ENCODE data around the gene MEPCE.

MEPCE gene

DNA sequence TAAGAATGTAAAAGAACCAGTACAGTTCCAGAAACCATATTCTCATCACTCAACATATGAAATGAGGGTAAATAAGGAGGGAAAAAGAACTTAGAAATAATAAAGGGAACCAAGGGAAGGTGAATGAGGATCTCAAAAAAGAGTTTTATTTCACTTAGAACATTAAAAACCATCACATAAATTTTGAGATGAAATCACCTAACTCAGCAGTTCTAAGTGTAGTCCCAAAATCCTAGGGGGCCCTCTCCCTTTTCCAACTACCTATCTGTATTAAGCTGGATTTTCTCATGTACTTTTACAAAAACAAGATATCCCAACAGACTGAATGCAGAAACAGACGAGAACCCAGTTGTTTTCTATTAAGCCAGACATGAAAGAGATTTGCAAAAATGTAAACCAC is 4.3 kb upstream of the MEPCE start:
- ATAC-seq = no peak
- peaks cover 22% of the 10 kb centered on the region for H3K4me1 Mint-ChIP-seq
- no peak for DNase-seq (ENCODE audit: low spot score in 2 of 2)
- H3K4me3 Mint-ChIP-seq = no peak overlapping the region
- no peak overlapping the region for H3K27ac Mint-ChIP-seq
- no peaks in the 10 kb centered on the region for H3K9me3 Mint-ChIP-seq
- peaks cover 26% of the 10 kb centered on the region for H3K36me3 Mint-ChIP-seq

DNA sequence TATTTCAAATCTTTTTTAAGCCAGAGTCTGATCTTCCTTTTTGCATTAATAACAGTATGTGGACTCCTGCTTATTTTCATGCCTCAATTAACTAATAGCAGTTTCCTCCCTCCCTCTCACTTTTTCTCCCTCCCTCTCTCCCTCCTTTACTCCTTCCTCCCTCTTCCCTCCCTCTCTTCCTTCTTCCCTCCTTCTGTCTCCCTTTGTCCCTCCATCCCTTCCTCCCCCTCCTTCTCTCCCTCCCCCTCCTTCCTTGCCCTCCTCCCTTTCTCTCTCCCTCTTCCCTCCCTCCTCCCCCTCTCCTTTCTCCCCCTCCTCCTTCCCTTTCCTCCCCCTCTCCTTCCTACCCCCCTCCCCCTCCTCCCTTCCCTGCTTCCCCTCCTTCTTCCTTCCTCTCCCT is 3.1 kb upstream of the MEPCE start:
- no peak overlapping the region for H3K27ac Mint-ChIP-seq

DNA sequence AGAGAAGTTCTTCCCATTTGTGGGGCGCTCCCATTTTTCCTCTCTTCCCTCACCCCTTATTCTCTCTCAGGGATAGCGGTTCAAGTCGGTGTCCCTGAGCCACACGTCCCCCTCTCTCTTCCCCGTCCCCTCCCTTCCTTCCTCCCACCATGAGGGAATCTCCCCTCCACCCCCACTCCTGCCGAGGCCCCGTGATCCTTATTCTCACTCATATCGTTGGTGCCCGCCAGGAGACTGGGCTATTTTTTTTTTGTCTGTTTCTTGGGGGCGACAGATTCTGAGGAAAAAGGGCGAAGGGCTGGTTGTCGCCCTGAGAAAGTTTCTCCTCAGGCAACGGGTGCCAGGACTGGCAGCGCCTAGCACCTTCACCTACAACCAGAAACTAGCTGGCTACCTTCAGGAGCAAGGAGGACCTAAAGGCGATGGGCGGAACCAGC is 1.9 kb upstream of the MEPCE start:
- Mint-ChIP-seq H3K4me1 (peaks cover 46% of the 10 kb centered on the region), H3K4me3 (peak overlapping the region; percentile 95), H3K27ac (peak overlapping the region; percentile 100), H3K36me3 (peaks cover 51% of the 10 kb centered on the region), H3K9me3 (no peaks in the 10 kb centered on the region)
- DNase-seq (ENCODE audit: low spot score in 2 of 2) = no peak
- ATAC-seq = no peak

More for the DNA sequence above, 3.1 kb upstream of the MEPCE start:
- H3K36me3 Mint-ChIP-seq = peaks cover 38% of the 10 kb centered on the region
- no peak for ATAC-seq
- no peaks in the 10 kb centered on the region for H3K9me3 Mint-ChIP-seq
- DNase-seq (ENCODE audit: low spot score in 2 of 2) = no peak
- H3K4me1 Mint-ChIP-seq = peaks cover 33% of the 10 kb centered on the region
- no peak overlapping the region for H3K4me3 Mint-ChIP-seq

DNA sequence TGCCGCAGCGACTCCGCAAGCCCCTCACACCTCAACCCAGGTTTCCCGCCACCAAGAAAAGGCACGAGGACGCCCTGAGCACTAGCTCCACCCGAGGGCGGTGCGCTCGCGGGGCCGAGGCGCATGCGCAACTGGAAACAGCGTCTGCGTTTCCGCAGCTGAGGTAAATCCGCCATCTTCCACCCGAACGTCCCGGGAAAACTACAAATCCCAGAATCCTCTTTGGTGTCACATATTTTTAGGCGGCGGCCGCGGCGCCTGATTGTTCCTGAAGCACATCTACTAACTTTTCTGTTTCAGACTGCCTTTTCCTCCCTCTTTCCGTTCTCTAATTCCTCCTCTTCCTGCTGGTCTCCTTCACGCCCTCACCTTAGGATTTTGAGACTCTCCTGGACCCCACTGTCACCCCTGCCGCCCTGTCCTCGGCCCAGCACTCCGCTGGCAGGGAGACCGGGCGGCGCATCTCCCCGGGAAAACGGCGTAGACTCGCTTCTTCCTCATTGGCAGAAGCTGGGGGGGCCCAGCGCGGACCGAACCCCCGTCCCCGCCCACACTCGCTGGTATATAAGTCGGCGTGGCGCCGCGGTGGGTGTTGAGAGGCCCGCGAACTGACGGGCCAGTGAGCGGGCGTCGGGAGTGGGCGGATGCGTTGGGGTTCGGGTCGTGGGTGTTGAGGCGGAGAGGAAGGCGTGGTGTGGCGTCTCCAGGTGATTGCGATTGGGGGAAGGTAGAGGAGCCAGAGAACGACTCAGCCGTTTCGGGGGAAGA is 1.2 kb upstream of the MEPCE start, which contains the start of gene ZCWPW1:
Gene ZCWPW1 (minus strand): TSS at position 505 of the 768 bp plus-strand sequence. CDS start 8,054 bp downstream, outside the sequence.
- H3K36me3 Mint-ChIP-seq = peaks cover 57% of the 10 kb centered on the region
- H3K4me1 Mint-ChIP-seq = peaks cover 51% of the 10 kb centered on the region
- H3K4me3 Mint-ChIP-seq = peak within 1 kb of the TSS; percentile 95
- DNase-seq (ENCODE audit: low spot score in 2 of 2) (peak; percentile 97 to 99), ATAC-seq (peak; percentile 68)
- peak within 1 kb of the TSS; percentile 100 for H3K27ac Mint-ChIP-seq
- H3K9me3 Mint-ChIP-seq = no peaks in the 10 kb centered on the region

DNA sequence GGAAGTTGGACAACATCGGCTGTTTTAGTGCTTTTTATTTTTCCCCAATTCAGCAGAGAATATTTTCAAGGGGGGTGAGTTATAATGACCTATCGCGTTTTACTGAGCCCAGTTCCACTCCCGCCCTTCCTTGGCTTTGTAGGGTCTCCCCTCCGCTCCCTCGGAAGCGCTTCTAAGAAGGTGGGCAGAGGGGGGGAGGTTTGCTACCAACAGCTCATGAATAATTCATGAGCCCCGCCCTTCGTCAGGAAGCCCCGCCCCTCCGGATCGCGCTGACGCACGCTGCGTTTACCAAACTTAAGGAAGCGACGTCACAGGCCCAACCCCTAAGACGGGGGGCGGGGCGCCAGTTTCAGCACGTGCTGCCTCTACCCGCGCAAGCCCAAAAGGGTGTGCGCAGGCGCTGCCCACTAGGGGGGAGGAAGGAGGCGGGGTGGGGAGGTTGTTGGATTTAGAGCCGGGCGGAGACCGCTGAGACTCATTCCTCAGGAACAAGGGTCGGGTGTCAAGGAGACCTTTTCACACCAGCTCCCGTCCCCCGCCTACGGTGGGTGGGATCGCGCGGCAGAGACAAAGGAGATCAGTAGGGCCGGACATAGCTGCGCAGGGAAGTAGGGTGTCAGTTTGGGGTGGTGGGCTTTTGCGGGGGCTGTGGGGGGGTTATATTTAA is 529 bp upstream of the MEPCE start:
- Mint-ChIP-seq H3K27ac (peak overlapping the region; percentile 100), H3K36me3 (peaks cover 64% of the 10 kb centered on the region), H3K9me3 (no peaks in the 10 kb centered on the region), H3K4me3 (peak overlapping the region; percentile 95), H3K4me1 (peaks cover 58% of the 10 kb centered on the region)
- peak; percentile 100 for DNase-seq (ENCODE audit: low spot score in 2 of 2)
- peak; percentile 71 for ATAC-seq

DNA sequence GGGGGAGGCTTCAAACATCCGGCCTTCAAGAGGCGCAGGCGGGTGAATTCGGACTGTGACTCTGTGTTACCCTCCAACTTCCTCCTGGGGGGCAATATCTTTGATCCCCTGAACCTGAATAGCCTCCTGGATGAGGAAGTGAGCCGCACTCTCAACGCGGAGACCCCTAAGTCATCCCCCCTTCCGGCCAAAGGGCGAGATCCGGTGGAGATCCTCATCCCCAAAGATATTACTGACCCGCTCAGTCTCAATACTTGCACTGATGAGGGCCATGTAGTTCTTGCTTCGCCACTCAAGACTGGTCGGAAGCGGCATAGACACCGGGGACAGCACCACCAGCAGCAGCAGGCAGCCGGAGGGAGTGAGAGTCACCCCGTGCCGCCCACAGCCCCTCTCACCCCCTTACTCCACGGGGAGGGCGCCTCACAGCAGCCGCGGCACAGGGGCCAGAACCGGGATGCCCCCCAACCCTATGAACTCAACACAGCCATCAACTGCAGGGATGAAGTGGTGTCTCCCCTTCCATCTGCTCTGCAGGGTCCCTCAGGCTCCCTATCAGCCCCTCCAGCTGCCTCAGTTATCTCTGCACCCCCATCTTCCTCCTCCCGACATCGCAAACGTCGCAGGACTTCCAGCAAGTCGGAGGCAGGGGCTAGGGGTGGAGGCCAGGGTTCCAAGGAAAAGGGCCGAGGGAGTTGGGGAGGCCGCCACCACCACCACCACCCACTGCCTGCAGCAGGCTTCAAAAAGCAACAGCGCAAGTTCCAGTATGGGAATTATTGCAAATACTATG is 1.1 kb downstream of the MEPCE start:
- no peaks in the 10 kb centered on the region for H3K9me3 Mint-ChIP-seq
- ATAC-seq (peak; percentile 1), DNase-seq (ENCODE audit: low spot score in 2 of 2) (no peak)
- peaks cover 79% of the 10 kb centered on the region for H3K36me3 Mint-ChIP-seq
- H3K27ac Mint-ChIP-seq = peak overlapping the region; percentile 100
- H3K4me1 Mint-ChIP-seq = peaks cover 71% of the 10 kb centered on the region
- H3K4me3 Mint-ChIP-seq = peak overlapping the region; percentile 95

DNA sequence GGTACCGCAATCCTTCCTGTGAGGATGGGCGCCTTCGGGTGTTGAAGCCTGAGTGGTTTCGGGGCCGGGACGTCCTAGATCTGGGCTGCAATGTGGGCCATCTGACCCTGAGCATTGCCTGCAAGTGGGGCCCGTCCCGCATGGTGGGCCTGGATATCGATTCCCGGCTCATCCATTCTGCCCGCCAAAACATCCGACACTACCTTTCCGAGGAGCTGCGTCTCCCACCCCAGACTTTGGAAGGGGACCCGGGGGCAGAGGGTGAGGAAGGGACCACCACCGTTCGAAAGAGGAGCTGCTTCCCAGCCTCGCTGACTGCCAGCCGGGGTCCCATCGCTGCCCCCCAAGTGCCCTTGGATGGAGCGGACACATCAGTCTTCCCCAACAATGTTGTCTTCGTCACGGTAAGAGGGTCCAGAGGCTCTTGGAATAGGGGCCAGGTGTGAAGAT is 1.7 kb downstream of the MEPCE start:
- Mint-ChIP-seq H3K4me3 (peak overlapping the region; percentile 95), H3K27ac (peak overlapping the region; percentile 100), H3K36me3 (peaks cover 83% of the 10 kb centered on the region), H3K4me1 (peaks cover 71% of the 10 kb centered on the region), H3K9me3 (no peaks in the 10 kb centered on the region)
- DNase-seq (ENCODE audit: low spot score in 2 of 2) = no peak
- ATAC-seq = no peak

DNA sequence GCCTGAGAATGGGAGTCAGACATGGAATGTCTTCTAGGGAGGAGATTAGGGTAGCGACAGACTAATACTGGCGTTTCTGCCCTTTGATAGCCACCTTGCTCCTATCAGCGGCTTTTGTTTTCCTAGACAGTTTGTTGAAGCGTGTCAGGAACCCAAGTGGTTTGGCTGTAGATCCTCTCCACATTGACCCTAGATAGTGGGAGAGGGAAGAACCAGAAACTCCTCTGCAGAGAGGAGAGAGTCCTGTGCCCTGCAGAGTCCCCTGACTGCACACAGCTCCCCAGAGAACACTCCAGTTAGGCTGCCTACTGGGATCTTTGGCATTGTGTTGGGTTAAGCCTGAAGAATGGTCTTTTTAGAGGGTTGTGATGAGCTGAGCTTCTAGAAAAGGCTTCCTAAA is 2.4 kb downstream of the MEPCE start:
- peak overlapping the region; percentile 100 for H3K27ac Mint-ChIP-seq
- H3K4me1 Mint-ChIP-seq = peaks cover 71% of the 10 kb centered on the region
- ATAC-seq = no peak
- no peaks in the 10 kb centered on the region for H3K9me3 Mint-ChIP-seq
- no peak for DNase-seq (ENCODE audit: low spot score in 2 of 2)
- H3K36me3 Mint-ChIP-seq = peaks cover 86% of the 10 kb centered on the region
- peak overlapping the region; percentile 95 for H3K4me3 Mint-ChIP-seq

DNA sequence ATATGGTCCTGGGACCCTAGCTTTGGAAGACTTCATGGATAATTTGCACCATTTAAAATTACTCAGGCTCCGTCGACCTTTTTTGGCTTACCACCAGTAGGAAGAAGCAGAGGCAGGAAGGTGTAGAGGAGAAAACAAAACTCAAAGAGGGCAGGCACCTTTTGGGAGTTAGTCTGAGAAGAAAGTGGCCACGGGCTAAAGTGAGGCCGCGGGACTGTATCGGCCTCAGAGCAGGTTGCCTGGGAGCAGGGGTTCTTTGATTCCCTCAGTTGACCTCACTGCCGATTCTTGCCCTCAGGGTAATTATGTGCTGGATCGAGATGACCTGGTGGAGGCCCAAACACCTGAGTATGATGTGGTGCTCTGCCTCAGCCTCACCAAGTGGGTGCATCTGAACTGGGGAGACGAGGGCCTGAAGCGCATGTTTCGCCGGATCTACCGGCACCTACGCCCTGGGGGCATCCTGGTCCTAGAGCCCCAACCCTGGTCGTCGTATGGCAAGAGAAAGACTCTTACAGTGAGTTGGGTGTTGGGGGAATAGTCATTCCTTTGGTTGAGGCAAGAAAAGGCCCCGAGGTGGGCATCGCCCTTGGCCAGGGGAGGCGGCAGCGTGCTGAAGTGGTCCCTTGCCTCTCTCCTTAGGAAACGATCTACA is 3.1 kb downstream of the MEPCE start:
- ATAC-seq = no peak

DNA sequence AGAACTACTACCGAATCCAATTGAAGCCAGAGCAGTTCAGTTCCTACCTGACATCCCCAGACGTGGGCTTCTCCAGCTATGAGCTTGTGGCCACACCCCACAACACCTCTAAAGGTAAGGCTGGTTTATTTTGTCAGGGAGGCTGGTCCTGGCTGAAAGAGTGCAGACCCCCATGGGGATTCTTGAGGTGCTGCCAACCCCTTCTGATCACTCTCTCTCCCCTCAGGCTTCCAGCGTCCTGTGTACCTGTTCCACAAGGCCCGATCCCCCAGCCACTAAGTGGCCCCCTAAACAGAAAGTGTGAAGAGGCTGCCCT is 3.6 kb downstream of the MEPCE start:
- Mint-ChIP-seq H3K27ac (peak overlapping the region; percentile 95), H3K4me3 (peak overlapping the region; percentile 95), H3K4me1 (peaks cover 66% of the 10 kb centered on the region), H3K36me3 (peaks cover 81% of the 10 kb centered on the region), H3K9me3 (no peaks in the 10 kb centered on the region)
- DNase-seq (ENCODE audit: low spot score in 2 of 2) = no peak
- ATAC-seq = no peak

More for the DNA sequence above, 3.1 kb downstream of the MEPCE start:
- H3K36me3 Mint-ChIP-seq = peaks cover 86% of the 10 kb centered on the region
- H3K4me3 Mint-ChIP-seq = peak overlapping the region; percentile 95
- peak overlapping the region; percentile 100 for H3K27ac Mint-ChIP-seq
- DNase-seq (ENCODE audit: low spot score in 2 of 2) = no peak
- H3K9me3 Mint-ChIP-seq = no peaks in the 10 kb centered on the region
- H3K4me1 Mint-ChIP-seq = peaks cover 71% of the 10 kb centered on the region

DNA sequence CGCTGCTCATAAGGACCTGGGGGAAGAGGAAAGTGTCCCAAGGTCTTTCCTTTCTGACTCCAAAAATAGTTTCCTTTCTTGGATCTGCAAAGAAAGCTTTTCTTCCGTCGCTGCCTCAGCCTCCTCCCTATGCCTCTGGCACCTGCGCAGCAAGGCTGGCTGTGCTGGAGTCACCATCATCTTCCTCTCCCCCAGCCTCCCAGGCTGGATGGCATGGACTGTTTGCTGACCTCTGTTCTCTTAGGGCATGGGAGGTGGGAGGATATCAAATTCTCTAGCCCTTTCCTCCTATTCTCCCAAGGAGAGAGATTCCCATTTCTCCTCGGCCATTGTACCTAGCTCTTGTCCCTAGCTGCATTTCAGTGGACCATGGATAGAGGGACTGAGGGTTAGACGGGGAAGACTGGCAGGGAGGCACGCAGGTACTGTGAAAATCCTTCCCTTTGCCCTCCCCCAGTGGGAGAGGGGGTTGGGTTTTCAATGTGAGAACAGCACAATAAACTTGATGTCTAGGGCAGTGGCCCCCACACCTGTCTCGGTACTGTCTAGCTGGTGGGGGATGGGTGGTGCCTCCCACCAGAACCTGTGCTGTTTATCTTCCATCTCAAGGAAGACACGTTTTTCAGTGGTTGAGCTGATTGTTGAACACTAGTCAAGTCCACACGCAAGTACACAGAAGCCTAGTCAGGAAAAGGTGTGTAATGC is 4.1 kb downstream of the MEPCE start:
- H3K36me3 Mint-ChIP-seq = peaks cover 76% of the 10 kb centered on the region
- peak overlapping the region; percentile 95 for H3K4me3 Mint-ChIP-seq
- H3K27ac Mint-ChIP-seq = peak overlapping the region; percentile 95
- DNase-seq (ENCODE audit: low spot score in 2 of 2) = no peak
- no peaks in the 10 kb centered on the region for H3K9me3 Mint-ChIP-seq
- peaks cover 61% of the 10 kb centered on the region for H3K4me1 Mint-ChIP-seq
- ATAC-seq = no peak

DNA sequence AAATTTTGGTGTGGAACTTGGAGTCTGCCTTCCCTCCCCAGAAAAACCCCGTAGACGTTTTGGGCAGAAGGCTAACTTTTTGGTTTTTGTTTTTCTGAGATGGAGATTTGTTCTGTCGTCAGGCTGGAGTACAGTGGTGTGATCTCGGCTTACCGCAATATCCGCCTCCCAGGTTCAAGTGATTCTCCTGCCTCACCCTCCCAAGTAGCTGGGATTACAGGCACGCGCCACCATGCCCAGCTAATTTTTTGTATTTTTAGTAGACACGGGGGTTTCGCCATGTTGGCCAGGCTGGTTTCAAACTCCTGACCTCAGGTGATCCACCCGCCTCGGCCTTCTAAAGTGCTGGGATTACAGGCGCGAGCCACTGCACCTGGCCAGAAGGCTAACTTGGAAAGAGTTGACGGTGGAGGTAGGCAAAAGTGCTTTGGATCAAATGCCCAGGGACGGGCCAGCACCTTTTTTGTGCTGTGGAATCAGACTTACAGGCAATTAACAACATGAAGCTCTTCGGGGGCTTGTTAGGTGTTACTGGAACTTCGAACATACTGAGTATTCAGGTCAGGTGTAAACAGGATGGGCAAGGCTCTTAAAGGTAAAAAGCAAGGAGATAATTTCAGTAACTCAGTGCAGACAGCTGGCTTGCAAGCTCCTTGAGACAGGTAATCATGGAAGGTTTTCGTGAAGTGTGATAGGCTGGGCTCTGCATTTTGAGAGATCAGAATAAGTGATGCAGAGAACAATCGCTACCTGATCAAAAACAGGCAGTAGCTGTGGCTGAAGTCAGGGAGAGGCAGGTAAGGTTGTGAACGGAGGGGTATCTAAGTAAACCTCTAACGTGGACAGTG is 4.9 kb downstream of the MEPCE start:
- H3K4me3 Mint-ChIP-seq = peak overlapping the region; percentile 95
- peaks cover 69% of the 10 kb centered on the region for H3K36me3 Mint-ChIP-seq
- ATAC-seq = no peak
- H3K27ac Mint-ChIP-seq = peak overlapping the region; percentile 95
- no peak for DNase-seq (ENCODE audit: low spot score in 2 of 2)
- H3K9me3 Mint-ChIP-seq = no peaks in the 10 kb centered on the region
- H3K4me1 Mint-ChIP-seq = peaks cover 53% of the 10 kb centered on the region

DNA sequence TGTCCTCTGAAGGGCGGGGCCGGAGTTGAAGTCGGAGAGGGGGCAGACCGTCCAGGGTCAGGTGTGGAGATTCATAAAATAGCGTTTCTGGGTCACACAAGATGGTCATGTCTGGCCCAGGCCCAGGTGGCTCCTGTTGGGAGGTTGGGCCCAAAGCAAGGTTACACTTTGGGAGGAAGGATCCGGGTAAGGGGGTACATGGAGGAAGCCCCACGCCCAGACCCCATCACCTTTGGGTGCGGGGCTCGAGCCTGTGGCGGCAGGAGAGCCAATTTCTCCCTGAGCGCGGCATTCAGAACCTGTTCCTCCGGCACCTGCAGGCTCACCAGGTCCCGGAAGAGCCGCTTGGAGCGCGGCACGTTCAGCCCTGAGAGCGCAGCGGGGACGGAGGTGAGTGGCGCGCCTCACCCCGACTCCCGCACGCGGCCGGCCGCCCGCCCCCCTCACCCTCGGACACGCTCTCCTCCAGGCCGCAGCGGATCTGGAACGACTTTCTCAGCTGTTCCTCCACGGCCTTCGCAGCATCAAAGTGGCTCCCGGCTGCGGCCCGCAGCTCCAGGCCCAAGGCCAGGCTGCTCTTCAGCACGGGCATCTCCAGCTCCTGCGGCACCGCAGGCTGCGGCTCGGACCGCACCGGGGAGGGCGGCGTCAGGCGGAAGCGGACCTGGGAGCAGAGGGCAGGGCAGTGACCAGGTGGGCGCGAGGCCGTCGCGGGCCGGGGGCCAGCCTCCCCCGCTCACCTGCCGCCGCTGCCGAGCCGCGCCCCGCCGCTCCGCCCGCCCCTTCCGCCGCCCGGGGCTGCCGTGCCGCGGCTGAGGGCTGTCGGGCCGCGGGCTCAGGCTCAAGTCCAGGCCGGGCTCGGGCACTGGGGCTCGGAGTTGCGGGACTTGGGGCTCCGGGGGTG is 6.0 kb downstream of the MEPCE start:
- H3K9me3 Mint-ChIP-seq = no peaks in the 10 kb centered on the region

More for the DNA sequence above, 6.0 kb downstream of the MEPCE start:
- H3K4me3 Mint-ChIP-seq = peak overlapping the region; percentile 95
- ATAC-seq (peak; percentile 52), DNase-seq (ENCODE audit: low spot score in 2 of 2) (peak in 1 of 2 donors; percentile 71)
- H3K36me3 Mint-ChIP-seq = peaks cover 57% of the 10 kb centered on the region
- H3K27ac Mint-ChIP-seq = peak overlapping the region; percentile 97
- H3K4me1 Mint-ChIP-seq = peaks cover 47% of the 10 kb centered on the region
